Endothelial cell of umbilical vein (primary cell): Measurements from ENCODE around the gene FBN2. TPM values are rescaled to one million over a fixed set of nuclear protein-coding genes. Genes with fewer than 3 reads are reported as not detected.

Experiments used
- BruUV-seq: library from RNA; stranded (reverse); fragments of 400-500 nt; replicated peaks from 2 replicates; lab custom pipeline; 2021; lab: Mats Ljungman, UMichigan
- CTCF ChIA-PET: fragments of 300-600, 350-600 bp; sonication (Branson Sonifier 250); formaldehyde crosslinking; loops from one replicate; lab custom pipeline; 2021; ENCODE audit warnings: antibody characterized with exemption, inconsistent platforms; lab: Charles Lee
- POLR2A ChIA-PET: fragments of 300-600, 350-600 bp; sonication (Branson Sonifier 250); formaldehyde crosslinking; loops from one replicate; lab custom pipeline; 2021; ENCODE audit warnings: antibody characterized with exemption, inconsistent platforms; lab: Charles Lee
- DNase-seq: peaks from one replicate; pipeline ENCODE4 v3.0.0-alpha.2; 2011; ENCODE audit warnings: low read depth, low spot score
- FAIRE-seq: peaks from 2 replicates; lab custom pipeline; 2011; peaks lifted over from hg19 to GRCh38; lab: Jason Lieb, UNC
- H2AFZ ChIP-seq: 2 replicates; pipeline ENCODE4 v1.6.0; 2012; ENCODE audit warnings: low read depth, low read length, control low read depth, inconsistent platforms
- H3K27ac ChIP-seq: 2 replicates; pipeline ENCODE4 v1.5.1; 2011; ENCODE audit warnings: low read depth, mild to moderate bottlenecking, control low read depth, low read length, moderate library complexity; ENCODE audit not compliant: insufficient read depth
- H3K27me3 ChIP-seq, 2 experiments: 2 replicates each; pipeline versions ENCODE4 v1.6.0 to v1.6.1; 2011; ENCODE audit warnings: low read length in 2 of 2, mixed read lengths in 1 of 2; ENCODE audit not compliant: control insufficient read depth in 2 of 2, insufficient read depth in 2 of 2
- H3K36me3 ChIP-seq, 2 experiments: 2 replicates in 1 of 2; 3 replicates in 1 of 2; pipeline ENCODE4 v1.5.1; 2011; ENCODE audit warnings: low read length in 2 of 2, mild to moderate bottlenecking in 1 of 2, moderate library complexity in 1 of 2; ENCODE audit not compliant: control insufficient read depth in 2 of 2, insufficient read depth in 2 of 2; ENCODE audit errors: extremely low read depth in 1 of 2
- H3K4me1 ChIP-seq: 3 replicates; pipeline ENCODE4 v1.5.1; 2011; ENCODE audit warnings: mild to moderate bottlenecking, low read length; ENCODE audit not compliant: control insufficient read depth, insufficient read depth; ENCODE audit errors: extremely low read depth
- H3K4me2 ChIP-seq: 2 replicates; pipeline ENCODE4 v1.6.1; 2011; ENCODE audit warnings: low read length, control low read depth, mixed read lengths; ENCODE audit not compliant: insufficient read depth
- H3K4me3 ChIP-seq, 3 experiments: fragments of 200-600 bp in 1 of 3; sonication (generic), shearing (Covaris generic) in 1 of 3; replicated peaks in 1 of 3; 2 replicates each; pipeline ENCODE4 v1.5.1; 2011 to 2016; ENCODE audit warnings: control low read depth in 3 of 3, low read length in 3 of 3, mild to moderate bottlenecking in 2 of 3, inconsistent platforms in 1 of 3, low read depth in 1 of 3, moderate library complexity in 1 of 3; ENCODE audit not compliant: insufficient read depth in 1 of 3
- H3K79me2 ChIP-seq: 2 replicates; pipeline ENCODE4 v1.6.0; 2012; ENCODE audit warnings: low read length, inconsistent platforms; ENCODE audit not compliant: control insufficient read depth, insufficient read depth
- H3K9ac ChIP-seq: replicated peaks from 2 replicates; pipeline ENCODE3; 2011; ENCODE audit warnings: low read length, control low read depth; ENCODE audit not compliant: insufficient read depth; ENCODE audit errors: extremely low read depth
- H3K9me1 ChIP-seq: replicated peaks from 3 replicates; pipeline ENCODE4 v1.6.0; 2011; ENCODE audit warnings: mild to moderate bottlenecking, low read length; ENCODE audit not compliant: control insufficient read depth, insufficient read depth; ENCODE audit errors: extremely low read depth
- H3K9me3 ChIP-seq: replicated peaks from 2 replicates; pipeline ENCODE4 v1.5.1; 2012; ENCODE audit warnings: low read length, inconsistent platforms; ENCODE audit not compliant: control insufficient read depth, insufficient read depth
- H4K20me1 ChIP-seq: replicated peaks from 2 replicates; pipeline ENCODE3; 2011; ENCODE audit warnings: mild to moderate bottlenecking, low read length; ENCODE audit not compliant: control insufficient read depth, insufficient read depth; ENCODE audit errors: extremely low read depth
- CTCF ChIP-seq, 2 donors: IDR thresholded peaks; 1 replicate in 1 of 2; 2 replicates in 1 of 2; pipeline ENCODE4 v1.5.1; 2011; ENCODE audit warnings: low read length in 2 of 2, mild to moderate bottlenecking in 2 of 2, moderate library complexity in 2 of 2, control low read depth in 1 of 2, inconsistent platforms in 1 of 2, low read depth in 1 of 2; ENCODE audit not compliant: insufficient read depth in 1 of 2; ENCODE audit errors: extremely low read depth in 1 of 2
- EZH2 ChIP-seq: IDR thresholded peaks from 2 replicates; pipeline ENCODE4 v1.6.1; 2012; ENCODE audit warnings: borderline replicate concordance, low read depth, mild to moderate bottlenecking, moderate library complexity, low read length, inconsistent platforms; ENCODE audit not compliant: severe bottlenecking
- FOS ChIP-seq: IDR thresholded peaks from 2 replicates; pipeline ENCODE4 v1.6.1; 2011; ENCODE audit warnings: mild to moderate bottlenecking, low read length, moderate library complexity, borderline replicate concordance; ENCODE audit not compliant: insufficient read depth
- GATA2 ChIP-seq: IDR thresholded peaks from 2 replicates; pipeline ENCODE4 v1.7.0; 2011; ENCODE audit warnings: low read depth, mild to moderate bottlenecking, moderate library complexity, mixed read lengths, low read length; ENCODE audit not compliant: insufficient read length, insufficient read depth
- JUN ChIP-seq: IDR thresholded peaks from 2 replicates; pipeline ENCODE4 v1.6.1; 2011; ENCODE audit warnings: borderline replicate concordance, low read depth; ENCODE audit not compliant: insufficient read length, insufficient read depth
- MAX ChIP-seq: IDR thresholded peaks from 2 replicates; pipeline ENCODE4 v1.6.1; 2011; ENCODE audit not compliant: insufficient read depth, insufficient read length
- MYC ChIP-seq: IDR thresholded peaks from one replicate; pipeline ENCODE4 v1.6.1; 2011; ENCODE audit warnings: mild to moderate bottlenecking, low read depth, low read length
- POLR2A ChIP-seq: IDR thresholded peaks from 2 replicates; pipeline ENCODE4 v1.6.1; 2012; ENCODE audit warnings: low read depth, mild to moderate bottlenecking, control low read depth, low read length
- POLR2AphosphoS5 ChIP-seq: IDR thresholded peaks from 2 replicates; pipeline ENCODE4 v1.6.1; 2012; ENCODE audit warnings: low read depth, mild to moderate bottlenecking, control low read depth, low read length, moderate library complexity; ENCODE audit not compliant: insufficient read depth
- dilution Hi-C: fragments of 300-500 bp; cut with MboI; formaldehyde crosslinking; loops from one replicate; pipeline ENCODE4 v1.15.0; 2019; ENCODE audit warnings: low sequenced_read_pairs; ENCODE audit not compliant: extremely low pct_ligation_motif_present
- intact Hi-C: fragments of 100-400 bp; cut with micrococcal nuclease; formaldehyde crosslinking; loops from one replicate; pipeline ENCODE4 v1.10.0; 2022
- polyA plus RNA-seq, 4 experiments: library from polyadenylated mRNA; depleted of rRNA in 3 of 4; stranded (reverse) in 3 of 4; unstranded in 1 of 4; fragments of >200 nt; gene quantifications; 2 replicates each; pipeline versions ENCODE4 v1.2.1 to v1.2.3, GENCODE V29; 2011 to 2012; ENCODE audit warnings: missing spikeins in 1 of 4
- total RNA-seq: library from RNA; stranded (reverse); gene quantifications from 2 replicates; pipeline ENCODE4 v1.2.3, GENCODE V29; 2021

The FBN2 gene
- total and polyA plus RNA-seq, 2 donors (not counting 3 experiments of a cell fraction or from before 2014, with no cell fraction given): 21.8 to 57.4 TPM

- no peak overlapping the region for H2AFZ ChIP-seq
- DNase-seq (peak; percentile 67), FAIRE-seq (peak; percentile 58)
- intact Hi-C loops: no loop called here
- no peaks in the 10 kb centered on the region for H4K20me1 ChIP-seq
- no peaks in the 10 kb centered on the region for H3K79me2 ChIP-seq
- CTCF ChIA-PET: no interaction called here
- no peaks in the 10 kb centered on the region for H3K9me3 ChIP-seq
- peak overlapping the region; percentile 38 for H3K27ac ChIP-seq
- no peaks in the 10 kb centered on the region for H3K9me1 ChIP-seq
- no peaks in the 10 kb centered on the region for H3K36me3 ChIP-seq
- H3K4me3 ChIP-seq: no peak overlapping the region
- no peak overlapping the region for H3K9ac ChIP-seq
- no peak overlapping the region for H3K4me2 ChIP-seq
- H3K4me1 ChIP-seq: no peaks in the 10 kb centered on the region
- TF ChIP-seq GATA2 (peak; percentile 24), JUN (peak; percentile 76), EZH2 (no peak), POLR2A (no peak), FOS (peak; percentile 20), MYC (no peak), POLR2AphosphoS5 (no peak), MAX (no peak), CTCF (IDR thresholded peaks at IDR 0.05; ENCODE audit: extremely low read depth in 1 of 2, insufficient read depth in 1 of 2, low read depth in 1 of 2, low read length in 2 of 2) (no peak)
- POLR2A ChIA-PET: interaction anchor here (0.6 kb wide), 1 partner anchor 153 kb away, joined by 4 read pairs; no protein-coding TSS in a partner anchor
- H3K27me3 ChIP-seq: no peaks in the 10 kb centered on the region
- dilution Hi-C loops: no loop called here
- no TSS peak for BruUV-seq
Measured at GRCh38 chr5:128271859-128272464, 266.1 kb downstream of the FBN2 start.
